GM06990 (cell line): Measurements from ENCODE around the gene TNKS1BP1.

Experiments used
- DNase-seq: peaks from one replicate; pipeline ENCODE4 v3.0.0-alpha.2; 2011; ENCODE audit not compliant: insufficient read length; ENCODE audit errors: extremely low read depth
- H3K27me3 ChIP-seq: replicated peaks from 2 replicates; pipeline ENCODE4 v1.6.0; 2011; ENCODE audit warnings: low read length; ENCODE audit not compliant: control insufficient read depth, insufficient read depth
- H3K36me3 ChIP-seq: 2 replicates; pipeline ENCODE4 v1.5.1; 2011; ENCODE audit warnings: low read length; ENCODE audit not compliant: control insufficient read depth, insufficient read depth
- H3K4me3 ChIP-seq: replicated peaks from 2 replicates; pipeline ENCODE4 v1.5.1; 2011; ENCODE audit warnings: low read depth, mild to moderate bottlenecking, control low read depth, low read length
- CTCF ChIP-seq: IDR thresholded peaks from 2 replicates; pipeline ENCODE4 v1.5.1; 2011; ENCODE audit warnings: low read length, control low read depth, mild to moderate bottlenecking, inconsistent platforms; ENCODE audit not compliant: insufficient read depth, poor library complexity, severe bottlenecking

Gene TNKS1BP1

GRCh38 chr11:57279116-57279515 lies 45.6 kb downstream of the TNKS1BP1 start:
- Histone ChIP-seq H3K4me3 (no peak overlapping the region), H3K36me3 (no peaks in the 10 kb centered on the region), H3K27me3 (no peaks in the 10 kb centered on the region; the same call in 1 of the 2 replicates)
- TF ChIP-seq CTCF = no peak
- DNase-seq = no peak

GRCh38 chr11:57278721-57279095 lies 46.0 kb downstream of the TNKS1BP1 start:
- no peak for TF ChIP-seq CTCF
- no peaks in the 10 kb centered on the region for H3K36me3 ChIP-seq
- H3K4me3 ChIP-seq = no peak overlapping the region
- no peak for DNase-seq
- no peaks in the 10 kb centered on the region; the same call in 1 of the 2 replicates for H3K27me3 ChIP-seq

DNA sequence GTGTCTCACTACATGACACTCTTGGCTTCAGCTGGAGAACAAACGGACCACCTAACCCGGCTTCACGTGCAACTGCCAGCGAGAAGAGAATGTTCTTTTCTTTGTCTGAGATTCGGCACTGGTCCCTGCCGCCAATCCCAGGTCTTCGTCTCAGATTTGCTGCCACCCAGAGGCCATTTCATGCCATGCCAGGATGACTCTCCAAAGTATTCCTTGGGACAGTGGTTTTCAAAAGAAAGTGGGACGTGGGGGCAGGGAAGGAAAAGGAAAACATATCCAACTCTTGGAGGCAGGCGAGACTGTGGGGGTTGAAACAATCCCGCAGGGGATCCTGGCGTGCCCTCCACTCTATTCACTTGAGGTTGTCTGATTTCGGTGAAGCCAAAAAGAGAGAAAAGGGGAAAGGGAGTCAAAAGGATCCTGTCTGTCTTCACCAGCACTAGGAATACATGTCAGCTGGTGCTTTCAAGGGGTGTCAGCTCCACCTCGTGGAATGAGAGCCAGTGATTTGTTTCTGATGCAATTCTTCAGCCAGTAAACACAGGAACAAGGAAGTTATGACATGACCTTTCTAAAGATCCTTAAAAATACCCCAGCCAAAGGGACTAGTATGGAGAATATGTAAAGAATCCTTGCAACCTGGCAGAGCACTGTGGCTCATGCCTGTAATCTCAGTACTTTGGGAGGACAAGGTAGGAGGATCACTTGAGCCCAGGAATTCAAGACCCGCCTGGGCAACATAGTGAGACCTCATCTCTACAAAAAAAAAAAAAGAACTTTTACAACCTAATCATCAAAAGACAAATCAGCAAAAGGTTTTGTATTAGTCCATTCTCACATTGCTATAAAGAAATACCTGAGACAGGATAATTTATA lies 46.7 kb downstream of the TNKS1BP1 start:
- peak; percentile 86 for TF ChIP-seq CTCF
- Histone ChIP-seq H3K27me3 (no peaks in the 10 kb centered on the region; the same call in 1 of the 2 replicates), H3K36me3 (no peaks in the 10 kb centered on the region), H3K4me3 (no peak overlapping the region)
- DNase-seq = no peak

GRCh38 chr11:57276971-57277675 lies 47.6 kb downstream of the TNKS1BP1 start:
- no peak overlapping the region for H3K4me3 ChIP-seq
- DNase-seq = no peak
- H3K36me3 ChIP-seq = no peaks in the 10 kb centered on the region
- H3K27me3 ChIP-seq = no peaks in the 10 kb centered on the region; the same call in 1 of the 2 replicates
- TF ChIP-seq CTCF = no peak

DNA sequence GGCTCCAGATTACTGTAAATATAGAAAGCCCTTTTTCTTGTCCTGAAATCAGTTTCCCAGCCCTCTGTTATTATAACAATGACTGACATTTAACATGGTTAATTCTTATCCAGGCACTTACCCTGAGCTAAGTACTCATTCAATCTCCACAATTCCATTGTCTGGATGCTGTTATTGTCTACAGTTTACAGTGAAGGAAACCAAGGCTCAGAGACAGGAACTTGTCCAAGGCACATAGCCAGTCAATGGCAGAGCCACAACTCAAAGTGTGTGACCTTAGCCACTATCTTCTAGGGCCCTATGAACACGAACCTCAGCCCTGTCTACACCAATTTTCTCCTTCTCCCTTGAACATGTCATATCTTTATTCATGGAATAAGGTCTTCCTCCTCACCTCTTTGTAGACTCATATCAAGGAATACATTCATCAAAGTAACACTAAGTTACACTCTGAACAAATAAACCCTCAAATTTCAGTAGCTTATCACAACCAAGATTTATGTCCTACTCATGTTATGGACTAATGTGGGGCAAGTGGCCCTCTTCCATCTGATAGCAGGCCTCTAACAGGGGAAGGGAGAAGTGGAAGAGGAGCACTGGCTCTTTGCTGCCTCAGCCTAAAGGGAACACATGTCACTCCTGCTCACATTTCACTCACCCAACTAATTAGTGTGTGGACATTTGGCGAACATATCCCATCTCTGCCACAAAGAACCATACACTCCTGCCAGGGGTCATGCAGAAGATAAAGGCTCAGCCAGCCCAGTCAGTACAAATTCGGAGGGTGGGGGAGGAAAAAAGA lies 48.4 kb downstream of the TNKS1BP1 start:
- DNase-seq = no peak
- no peaks in the 10 kb centered on the region; the same call in 1 of the 2 replicates for H3K27me3 ChIP-seq
- no peaks in the 10 kb centered on the region for H3K36me3 ChIP-seq
- H3K4me3 ChIP-seq = no peak overlapping the region
- TF ChIP-seq CTCF = no peak
